Activated naive CD4-positive, alpha-beta T cell treated with anti-CD3 and anti-CD28 coated beads, Interleukin-2, amount 10 ng/mL, durations not matched to agents 7 days and 5 days (primary cell): ENCODE measurements around the gene TCF7L1.
A peak's percentile ranks its signal among the peaks of the same experiment; 100 is the strongest.
"Not testable (repeated sequence)": the region's sequence is repeated elsewhere in the genome, so short reads cannot be mapped to it uniquely, and the experiment has no call there.

Experiments
- CTCF ChIA-PET: fragments of 350-600 bp; sonication (Branson Sonifier 250); formaldehyde crosslinking; loops from one replicate; lab custom pipeline; 2021; ENCODE audit warnings: antibody characterized with exemption; lab: Charles Lee
- DNase-seq: peaks from one replicate; pipeline ENCODE4 v3.0.0-alpha.2; 2020
- H3K27ac Mint-ChIP-seq: one replicate; pipeline ENCODE4 v1.8.0; 2021; ENCODE audit warnings: mild to moderate bottlenecking, moderate library complexity, mixed read lengths
- H3K27me3 Mint-ChIP-seq: one replicate; pipeline ENCODE4 v1.8.0; 2021; ENCODE audit warnings: mild to moderate bottlenecking, mixed read lengths
- H3K36me3 Mint-ChIP-seq: one replicate; pipeline ENCODE4 v1.8.0; 2021; ENCODE audit warnings: mixed read lengths
- H3K4me1 Mint-ChIP-seq: one replicate; pipeline ENCODE4 v1.8.0; 2021; ENCODE audit warnings: mixed read lengths
- H3K4me3 Mint-ChIP-seq: one replicate; pipeline ENCODE4 v1.8.0; 2021; ENCODE audit warnings: mild to moderate bottlenecking, moderate library complexity, mixed read lengths
- H3K9me3 Mint-ChIP-seq: one replicate; pipeline ENCODE4 v1.8.0; 2021; ENCODE audit warnings: mixed read lengths

TCF7L1 gene

GRCh38 chr2:85341269-85342029 lies 208.3 kb downstream of the TCF7L1 start:
- Mint-ChIP-seq H3K4me1 (no peaks in the 10 kb centered on the region), H3K27ac (no peak overlapping the region), H3K4me3 (no peak overlapping the region), H3K27me3 (peaks cover 40% of the 10 kb centered on the region), H3K36me3 (peaks cover 17% of the 10 kb centered on the region), H3K9me3 (no peaks in the 10 kb centered on the region)
- DNase-seq = no peak
- CTCF ChIA-PET = no interaction called here

GRCh38 chr2:85342156-85342555 lies 209.0 kb downstream of the TCF7L1 start:
- Mint-ChIP-seq H3K36me3 (peaks cover 22% of the 10 kb centered on the region), H3K27ac (no peak overlapping the region), H3K4me1 (no peaks in the 10 kb centered on the region), H3K4me3 (no peak overlapping the region), H3K9me3 (no peaks in the 10 kb centered on the region), H3K27me3 (peaks cover 33% of the 10 kb centered on the region)
- CTCF ChIA-PET = no interaction called here
- DNase-seq = no peak

- peaks cover 23% of the 10 kb centered on the region for H3K27me3 Mint-ChIP-seq
- DNase-seq, H3K4me1 Mint-ChIP-seq, H3K9me3 Mint-ChIP-seq, CTCF ChIA-PET, H3K27ac Mint-ChIP-seq, H3K4me3 Mint-ChIP-seq: not testable (repeated sequence)
- H3K36me3 Mint-ChIP-seq = peaks cover 26% of the 10 kb centered on the region
Measured at GRCh38 chr2:85343207-85343895, 210.2 kb downstream of the TCF7L1 start.

GRCh38 chr2:85344356-85344954 lies 211.3 kb downstream of the TCF7L1 start:
- DNase-seq = no peak
- CTCF ChIA-PET = no interaction called here
- H3K27me3 Mint-ChIP-seq = peaks cover 12% of the 10 kb centered on the region
- no peaks in the 10 kb centered on the region for H3K9me3 Mint-ChIP-seq
- H3K27ac Mint-ChIP-seq = no peak overlapping the region
- H3K4me3 Mint-ChIP-seq = no peak overlapping the region
- H3K36me3 Mint-ChIP-seq = peaks cover 26% of the 10 kb centered on the region
- H3K4me1 Mint-ChIP-seq = no peaks in the 10 kb centered on the region

GRCh38 chr2:85347599-85347998 lies 214.4 kb downstream of the TCF7L1 start:
- no peak overlapping the region for H3K27ac Mint-ChIP-seq
- H3K36me3 Mint-ChIP-seq = peaks cover 42% of the 10 kb centered on the region

GRCh38 chr2:85353876-85354285 lies 220.7 kb downstream of the TCF7L1 start:
- CTCF ChIA-PET = interaction anchor here (0.6 to 2.1 kb wide), 8 partner anchors 10 to 249 kb away, joined by 3 to 9 read pairs (median 5); no protein-coding TSS in a partner anchor
- Mint-ChIP-seq H3K4me3 (peak overlapping the region; percentile 99), H3K9me3 (no peaks in the 10 kb centered on the region), H3K36me3 (peaks cover 42% of the 10 kb centered on the region), H3K27ac (peak overlapping the region; percentile 95), H3K27me3 (no peaks in the 10 kb centered on the region), H3K4me1 (peaks cover 52% of the 10 kb centered on the region)
- DNase-seq = no peak

More at GRCh38 chr2:85347599-85347998, 214.4 kb downstream of the TCF7L1 start:
- H3K27me3 Mint-ChIP-seq = no peaks in the 10 kb centered on the region
- no peaks in the 10 kb centered on the region for H3K9me3 Mint-ChIP-seq
- H3K4me3 Mint-ChIP-seq = no peak overlapping the region
- no peak for DNase-seq
- H3K4me1 Mint-ChIP-seq = peaks cover 9% of the 10 kb centered on the region
- CTCF ChIA-PET = no interaction called here

- Mint-ChIP-seq H3K9me3 (no peaks in the 10 kb centered on the region), H3K4me1 (peaks cover 52% of the 10 kb centered on the region), H3K4me3 (peak within 1 kb of the TSS; percentile 99), H3K27ac (peak within 1 kb of the TSS; percentile 95), H3K36me3 (peaks cover 44% of the 10 kb centered on the region), H3K27me3 (no peaks in the 10 kb centered on the region)
- CTCF ChIA-PET = interaction anchor here (1.2 to 2.1 kb wide), 6 partner anchors 10 to 198 kb away, joined by 3 to 9 read pairs (median 5); no protein-coding TSS in a partner anchor
- DNase-seq = peak; percentile 99
Measured at GRCh38 chr2:85354286-85355072, 221.3 kb downstream of the TCF7L1 start, which contains the start of the genes ELMOD3 and RETSAT. Gene ELMOD3, plus strand, starts transcription at chr2:85354769. Its CDS starts 2,430 bp downstream, at chr2:85357199. Gene RETSAT, minus strand, starts transcription at chr2:85354528. Its CDS starts 21 bp downstream, at chr2:85354507.

- peaks cover 54% of the 10 kb centered on the region for H3K4me1 Mint-ChIP-seq
- CTCF ChIA-PET = interaction anchor here (1.4 to 2.1 kb wide), 5 partner anchors 9 to 197 kb away, joined by 3 to 9 read pairs (median 5); no protein-coding TSS in a partner anchor
- H3K4me3 Mint-ChIP-seq = peak overlapping the region; percentile 99
- H3K27ac Mint-ChIP-seq = peak overlapping the region; percentile 95
- H3K9me3 Mint-ChIP-seq = no peaks in the 10 kb centered on the region
- H3K27me3 Mint-ChIP-seq = no peaks in the 10 kb centered on the region
- peaks cover 42% of the 10 kb centered on the region for H3K36me3 Mint-ChIP-seq
- DNase-seq = no peak
Measured at GRCh38 chr2:85355073-85355410, 221.8 kb downstream of the TCF7L1 start.

- H3K4me1 Mint-ChIP-seq = peaks cover 54% of the 10 kb centered on the region
- peak overlapping the region; percentile 99 for H3K4me3 Mint-ChIP-seq
- CTCF ChIA-PET = interaction anchor here (1.7 to 2.1 kb wide), 4 partner anchors 14 to 197 kb away, joined by 5 to 9 read pairs (median 6); no protein-coding TSS in a partner anchor
- DNase-seq = no peak
- peaks cover 38% of the 10 kb centered on the region for H3K36me3 Mint-ChIP-seq
- no peak overlapping the region for H3K27ac Mint-ChIP-seq
- no peaks in the 10 kb centered on the region for H3K9me3 Mint-ChIP-seq
- no peaks in the 10 kb centered on the region for H3K27me3 Mint-ChIP-seq
Measured at GRCh38 chr2:85355521-85355920, 222.3 kb downstream of the TCF7L1 start.

GRCh38 chr2:85356186-85356585 lies 223.0 kb downstream of the TCF7L1 start:
- CTCF ChIA-PET = no interaction called here
- peaks cover 51% of the 10 kb centered on the region for H3K4me1 Mint-ChIP-seq
- H3K27me3 Mint-ChIP-seq = no peaks in the 10 kb centered on the region
- DNase-seq = no peak
- peaks cover 34% of the 10 kb centered on the region for H3K36me3 Mint-ChIP-seq
- H3K4me3 Mint-ChIP-seq = peak overlapping the region; percentile 99
- no peaks in the 10 kb centered on the region for H3K9me3 Mint-ChIP-seq
- H3K27ac Mint-ChIP-seq = no peak overlapping the region

- Mint-ChIP-seq H3K4me1 (peaks cover 44% of the 10 kb centered on the region), H3K9me3 (no peaks in the 10 kb centered on the region), H3K27me3 (no peaks in the 10 kb centered on the region), H3K36me3 (peaks cover 39% of the 10 kb centered on the region), H3K27ac (no peak overlapping the region), H3K4me3 (no peak overlapping the region)
- CTCF ChIA-PET = interaction anchor here (1.5 kb wide), 1 partner anchor 194 kb away, joined by 3 read pairs; no protein-coding TSS in a partner anchor
- no peak for DNase-seq
Measured at GRCh38 chr2:85357736-85358135, 224.5 kb downstream of the TCF7L1 start.
